ENCODE data around the gene GRN. TPM values are rescaled to one million over a fixed set of nuclear protein-coding genes. Genes with fewer than 3 reads are reported as not detected.
A peak's percentile ranks its signal among the peaks of the same experiment; 100 is the strongest.

Gene GRN
- total and polyA plus RNA-seq, 9 of the 15 experiments (the other 6 are each of a cell fraction or from before 2014, with no cell fraction given): 5.4 to 75.3 (median 20.7) TPM

GRCh38 chr17:44317545-44317944, 27.6 kb upstream of the GRN start:
- ChIA-PET POLR2A (interaction anchor here (0.6 to 2.0 kb wide), 8 partner anchors 13 to 200 kb away, joined by 3 to 7 read pairs (median 4); no protein-coding TSS in a partner anchor), CTCF (ENCODE audit: low intra/inter-chr PET ratio) (no interaction called here)
- Histone ChIP-seq H3K27me3 (ENCODE audit: control insufficient read depth in 2 of 2, insufficient read depth in 2 of 2, low read length in 2 of 2) (peaks cover 3 to 28% of the 10 kb centered on the region in 2 experiments; a peak in 4 of 5 replicates), H3K4me2 (ENCODE audit: insufficient read depth, low read length) (no peak overlapping the region), H3K36me3 (ENCODE audit: control insufficient read depth, insufficient read depth, low read length) (peaks cover 40% of the 10 kb centered on the region; the same call in 2 of the 3 replicates), H4K20me1 (replicated peaks; ENCODE audit: control insufficient read depth, insufficient read depth, low read length) (peaks cover 8% of the 10 kb centered on the region; the same call in 1 of the 2 replicates), H3K9me1 (ENCODE audit: control insufficient read depth, insufficient read depth, low read length) (peaks cover 6% of the 10 kb centered on the region), H3K9me3 (replicated peaks; ENCODE audit: control insufficient read depth, insufficient read depth, low read depth, low read length) (no peaks in the 10 kb centered on the region), H3K27ac (ENCODE audit: extremely low read depth, low read depth, low read length) (no peak overlapping the region), H3K4me3 (no peak overlapping the region), H3K79me2 (ENCODE audit: control insufficient read depth, insufficient read depth, low read length) (peaks cover 2% of the 10 kb centered on the region; the same call in 1 of the 3 replicates), H3K9ac (ENCODE audit: insufficient read depth in 1 of 2, low read depth in 2 of 2, low read length in 2 of 2) (no peak overlapping the region; a peak in 1 of 4 replicates), H2AFZ (ENCODE audit: low read depth, low read length) (no peak overlapping the region), H3K4me1 (replicated peaks in 1 of 2; ENCODE audit: control insufficient read depth in 2 of 2, insufficient read depth in 2 of 2, low read length in 2 of 2) (peaks cover 5 to 62% of the 10 kb centered on the region in 2 experiments; a peak in 3 of 5 replicates)
- ATAC-seq (peak; percentile 13; the same call in 1 of the 3 replicates), FAIRE-seq (no peak), DNase-seq (ENCODE audit: extremely low read depth in 1 of 4, low spot score in 3 of 4) (peak in 1 of 4 experiments; percentile 6)
- intact Hi-C loops (cut with micrococcal nuclease) (no loop called here), in situ Hi-C loops (cut with MboI) (no loop called here)
- WGBS (ENCODE audit: insufficient coverage, low coverage, missing lambda C conversion rate): 45% methylated on average over 6 of the region's 6 CpGs
- BruUV-seq (replicated peaks): no TSS peak
- TF ChIP-seq CBX3 (IDR thresholded peaks at IDR 0.05; ENCODE audit: borderline replicate concordance in 1 of 2, low read length in 2 of 2) (peak in 1 of 2 experiments; percentile 59; a peak in 1 of 3 replicates), GATA2 (CRISPR knock-in tag; IDR thresholded peaks at IDR 0.05) (no peak), MGA (IDR thresholded peaks at IDR 0.05) (no peak), RBBP5 (IDR thresholded peaks at IDR 0.05; ENCODE audit: borderline replicate concordance, insufficient read depth, low read length, poor library complexity, severe bottlenecking) (no peak), CBX5 (IDR thresholded peaks at IDR 0.05; ENCODE audit: borderline replicate concordance, low read depth) (no peak), SMAD4 (CRISPR knock-in tag; conservative IDR thresholded peaks at IDR 0.05) (no peak), TRIM28 (IDR thresholded peaks at IDR 0.05) (0 out of 2 replicates have a peak, but pooled peaks have one; percentile 45), ZNF655 (CRISPR knock-in tag; IDR thresholded peaks at IDR 0.05) (no peak), MAX (CRISPR knock-in tag; IDR thresholded peaks at IDR 0.05) (no peak)

Measured in K562 (cell line).